Measurements from ENCODE around the gene IER5. TPM values are rescaled to one million over a fixed set of nuclear protein-coding genes. Genes with fewer than 3 reads are reported as not detected.

IER5 gene
- total RNA-seq, 2 donors from 2014 or later = 13.2 to 21.2 TPM

DNA sequence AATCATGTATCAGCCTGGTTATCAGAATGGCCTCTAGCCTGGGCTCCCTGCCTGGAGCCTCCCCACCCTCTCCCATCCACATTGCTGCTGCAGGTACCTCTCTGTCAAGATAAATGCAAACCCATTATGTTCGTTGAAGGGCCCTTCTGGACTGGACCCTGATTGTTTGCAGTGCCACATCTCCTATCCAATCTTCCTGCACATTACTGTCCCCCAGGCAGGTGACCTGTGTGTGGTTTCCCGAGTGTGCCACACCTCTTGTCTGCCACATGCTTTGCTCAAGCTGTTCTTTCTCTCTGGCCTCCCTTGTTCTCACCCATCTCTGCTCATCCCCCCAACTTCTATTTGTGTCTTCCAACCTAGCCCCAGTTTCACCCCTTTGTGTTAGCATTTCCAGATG lies 32.4 kb downstream of the IER5 start:
- Histone ChIP-seq H3K36me3 (ENCODE audit: control insufficient read depth, insufficient read depth, low read length) (no peaks in the 10 kb centered on the region), H3K4me1 (ENCODE audit: control insufficient read depth, insufficient read depth, low read length) (peaks cover 15% of the 10 kb centered on the region), H3K27ac (ENCODE audit: low read depth, low read length) (no peak overlapping the region), H3K9me3 (ENCODE audit: control insufficient read depth, low read length) (no peaks in the 10 kb centered on the region), H3K27me3 (ENCODE audit: control insufficient read depth, insufficient read depth, low read length, poor library complexity, severe bottlenecking) (no peaks in the 10 kb centered on the region), H3K4me3 (ENCODE audit: low read length) (no peak overlapping the region), H3K9ac (ENCODE audit: extremely low read depth, low read length, poor library complexity, severe bottlenecking) (no peak overlapping the region)
- H3K4me3 Mint-ChIP-seq = no peak overlapping the region
- TF ChIP-seq, protein P1, sequence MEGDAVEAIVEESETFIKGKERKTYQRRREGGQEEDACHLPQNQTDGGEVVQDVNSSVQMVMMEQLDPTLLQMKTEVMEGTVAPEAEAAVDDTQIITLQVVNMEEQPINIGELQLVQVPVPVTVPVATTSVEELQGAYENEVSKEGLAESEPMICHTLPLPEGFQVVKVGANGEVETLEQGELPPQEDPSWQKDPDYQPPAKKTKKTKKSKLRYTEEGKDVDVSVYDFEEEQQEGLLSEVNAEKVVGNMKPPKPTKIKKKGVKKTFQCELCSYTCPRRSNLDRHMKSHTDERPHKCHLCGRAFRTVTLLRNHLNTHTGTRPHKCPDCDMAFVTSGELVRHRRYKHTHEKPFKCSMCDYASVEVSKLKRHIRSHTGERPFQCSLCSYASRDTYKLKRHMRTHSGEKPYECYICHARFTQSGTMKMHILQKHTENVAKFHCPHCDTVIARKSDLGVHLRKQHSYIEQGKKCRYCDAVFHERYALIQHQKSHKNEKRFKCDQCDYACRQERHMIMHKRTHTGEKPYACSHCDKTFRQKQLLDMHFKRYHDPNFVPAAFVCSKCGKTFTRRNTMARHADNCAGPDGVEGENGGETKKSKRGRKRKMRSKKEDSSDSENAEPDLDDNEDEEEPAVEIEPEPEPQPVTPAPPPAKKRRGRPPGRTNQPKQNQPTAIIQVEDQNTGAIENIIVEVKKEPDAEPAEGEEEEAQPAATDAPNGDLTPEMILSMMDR (conservative IDR thresholded peaks at IDR 0.05) = no peak
- H3K4me1 Mint-ChIP-seq = peaks cover 27% of the 10 kb centered on the region
- 77 to 81% methylated on average over 1 to 2 of the region's 2 CpGs for WGBS, 2 experiments (ENCODE audit: insufficient coverage in 1 of 2, insufficient read length in 1 of 2)
- no peaks in the 10 kb centered on the region for H3K9me3 Mint-ChIP-seq
- H3K36me3 Mint-ChIP-seq (ENCODE audit: low read depth) = no peaks in the 10 kb centered on the region
- no peak overlapping the region for H3K27ac Mint-ChIP-seq
- no peaks in the 10 kb centered on the region for H3K27me3 Mint-ChIP-seq (ENCODE audit: insufficient read depth)
- no peak for DNase-seq

DNA sequence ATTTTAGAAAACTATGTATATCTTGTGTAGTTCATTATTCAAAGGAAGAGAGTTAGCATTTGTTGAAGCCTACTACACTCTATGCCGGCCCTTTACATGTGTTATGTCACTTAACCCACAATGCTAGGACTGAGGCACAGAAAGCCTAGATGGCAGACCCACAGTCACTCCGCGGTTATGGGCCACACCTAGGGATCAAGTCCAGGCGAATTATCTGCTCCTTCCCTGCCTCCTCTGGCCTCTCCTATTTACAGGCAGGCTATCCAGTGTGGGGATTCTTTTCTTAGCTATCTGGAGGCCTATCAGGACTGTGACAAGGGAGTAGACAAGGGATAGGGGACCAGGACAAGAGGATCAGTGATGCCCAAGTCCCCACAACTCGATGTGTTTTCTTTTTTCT lies 33.0 kb downstream of the IER5 start:
- no peak for DNase-seq
- no peaks in the 10 kb centered on the region for H3K9me3 Mint-ChIP-seq
- Histone ChIP-seq H3K9me3 (ENCODE audit: control insufficient read depth, low read length) (no peaks in the 10 kb centered on the region), H3K27me3 (ENCODE audit: control insufficient read depth, insufficient read depth, low read length, poor library complexity, severe bottlenecking) (no peaks in the 10 kb centered on the region), H3K27ac (ENCODE audit: low read depth, low read length) (no peak overlapping the region), H3K9ac (ENCODE audit: extremely low read depth, low read length, poor library complexity, severe bottlenecking) (no peak overlapping the region), H3K4me1 (ENCODE audit: control insufficient read depth, insufficient read depth, low read length) (peaks cover 15% of the 10 kb centered on the region), H3K4me3 (ENCODE audit: low read length) (no peak overlapping the region), H3K36me3 (ENCODE audit: control insufficient read depth, insufficient read depth, low read length) (no peaks in the 10 kb centered on the region)
- H3K27me3 Mint-ChIP-seq (ENCODE audit: insufficient read depth) = no peaks in the 10 kb centered on the region
- H3K4me3 Mint-ChIP-seq = no peak overlapping the region
- 89 to 90% methylated on average over 5 of the region's 5 CpGs for WGBS, 2 experiments (ENCODE audit: insufficient coverage in 1 of 2, insufficient read length in 1 of 2)
- H3K4me1 Mint-ChIP-seq = peaks cover 28% of the 10 kb centered on the region
- no peak overlapping the region for H3K27ac Mint-ChIP-seq
- TF ChIP-seq, protein P1 (conservative IDR thresholded peaks at IDR 0.05) = no peak
- no peaks in the 10 kb centered on the region for H3K36me3 Mint-ChIP-seq (ENCODE audit: low read depth)

DNA sequence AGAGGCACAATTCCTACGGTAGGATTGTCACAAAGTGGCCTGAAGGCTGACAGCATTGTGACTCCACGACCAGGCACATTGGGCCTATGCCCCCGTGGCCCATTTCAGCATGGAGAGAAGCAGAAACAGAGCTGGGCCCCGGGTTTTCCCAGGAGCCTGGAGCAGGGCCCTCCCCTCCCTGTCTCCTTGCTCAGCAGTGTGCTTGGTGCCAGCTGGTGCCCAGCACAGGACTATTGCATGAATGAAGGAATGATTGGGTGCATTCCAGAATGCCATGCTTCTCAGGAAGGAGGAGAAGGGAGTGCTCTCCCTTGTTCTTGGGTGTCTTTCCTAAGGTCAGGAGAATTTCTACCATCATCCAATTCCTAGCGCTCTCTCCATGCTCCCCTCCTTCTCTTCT lies 33.7 kb downstream of the IER5 start:
- Mint-ChIP-seq H3K27me3 (ENCODE audit: insufficient read depth) (no peaks in the 10 kb centered on the region), H3K4me1 (peaks cover 31% of the 10 kb centered on the region), H3K9me3 (no peaks in the 10 kb centered on the region), H3K27ac (no peak overlapping the region), H3K36me3 (ENCODE audit: low read depth) (no peaks in the 10 kb centered on the region), H3K4me3 (no peak overlapping the region)
- Histone ChIP-seq H3K9me3 (ENCODE audit: control insufficient read depth, low read length) (no peaks in the 10 kb centered on the region), H3K27ac (ENCODE audit: low read depth, low read length) (no peak overlapping the region), H3K36me3 (ENCODE audit: control insufficient read depth, insufficient read depth, low read length) (no peaks in the 10 kb centered on the region), H3K9ac (ENCODE audit: extremely low read depth, low read length, poor library complexity, severe bottlenecking) (no peak overlapping the region), H3K4me3 (ENCODE audit: low read length) (no peak overlapping the region), H3K27me3 (ENCODE audit: control insufficient read depth, insufficient read depth, low read length, poor library complexity, severe bottlenecking) (no peaks in the 10 kb centered on the region), H3K4me1 (ENCODE audit: control insufficient read depth, insufficient read depth, low read length) (peaks cover 11% of the 10 kb centered on the region)
- no peak for DNase-seq
- WGBS, 2 experiments (ENCODE audit: insufficient coverage in 1 of 2, insufficient read length in 1 of 2) = 92 to 94% methylated on average over 4 to 5 of the region's 5 CpGs
- TF ChIP-seq, protein P1 (conservative IDR thresholded peaks at IDR 0.05) = no peak
